OCI-LY1 (cell line): ENCODE results near the gene PFN3.

Source experiments
- H2AFZ ChIP-seq: fragments of 200-600 bp; sonication (generic), shearing (Covaris generic); 2 replicates; pipeline ENCODE4 v1.6.0; 2014; ENCODE audit warnings: antibody characterized with exemption, mild to moderate bottlenecking, low read length
- H3F3A ChIP-seq: fragments of 200-600 bp; sonication (generic), shearing (Covaris generic); 2 replicates; pipeline ENCODE4 v1.6.0; 2014; ENCODE audit warnings: mild to moderate bottlenecking, antibody characterized with exemption, low read length, moderate library complexity; ENCODE audit not compliant: insufficient read depth
- H3K27ac ChIP-seq: fragments of 200-600 bp; sonication (generic); 2 replicates; pipeline ENCODE4 v1.5.1; 2014; ENCODE audit warnings: low read length, mixed run types, mild to moderate bottlenecking, low read depth; ENCODE audit not compliant: poor library complexity, severe bottlenecking
- H3K27me3 ChIP-seq: fragments of 200-600 bp; sonication (generic); 2 replicates; pipeline ENCODE4 v1.6.0; 2014; ENCODE audit warnings: antibody characterized with exemption, mild to moderate bottlenecking, low read length, moderate library complexity; ENCODE audit not compliant: insufficient read depth
- H3K36me3 ChIP-seq: fragments of 200-600 bp; sonication (generic); 2 replicates; pipeline ENCODE4 v1.6.1; 2014; ENCODE audit warnings: mild to moderate bottlenecking, antibody characterized with exemption, low read length, moderate library complexity, mixed read lengths; ENCODE audit not compliant: insufficient read depth
- H3K4me1 ChIP-seq: fragments of 200-600 bp; sonication (generic); 2 replicates; pipeline ENCODE4 v1.5.1; 2014; ENCODE audit warnings: mild to moderate bottlenecking, low read length, moderate library complexity; ENCODE audit not compliant: insufficient read depth, severe bottlenecking
- H3K4me2 ChIP-seq: fragments of 200-600 bp; sonication (generic), shearing (Covaris generic); 2 replicates; pipeline ENCODE4 v1.6.1; 2014; ENCODE audit warnings: low read length
- H3K4me3 ChIP-seq: fragments of 200-600 bp; sonication (generic); 2 replicates; pipeline ENCODE4 v1.5.1; 2014; ENCODE audit warnings: low read length, low read depth, mild to moderate bottlenecking, mixed read lengths; ENCODE audit not compliant: poor library complexity, severe bottlenecking
- H3K79me2 ChIP-seq: fragments of 200-600 bp; shearing (Covaris generic); 2 replicates; pipeline ENCODE4 v1.6.1; 2016; ENCODE audit warnings: mixed run types, low read length, mixed read lengths; ENCODE audit not compliant: insufficient read depth
- H3K9ac ChIP-seq: fragments of 200-600 bp; sonication (generic), shearing (Covaris generic); 2 replicates; pipeline ENCODE4 v1.6.1; 2014; ENCODE audit warnings: mild to moderate bottlenecking, low read length, mixed read lengths
- H3K9me2 ChIP-seq: fragments of 200-600 bp; sonication (generic), shearing (Covaris generic); 2 replicates; pipeline ENCODE4 v1.6.1; 2014; ENCODE audit warnings: low read depth, mild to moderate bottlenecking, low read length, mixed read lengths
- H3K9me3 ChIP-seq: fragments of 200-600 bp; shearing (Covaris generic); 2 replicates; pipeline ENCODE4 v1.6.1; 2014; ENCODE audit warnings: low read length, mixed read lengths
- H4K20me1 ChIP-seq: fragments of 200-600 bp; sonication (generic), shearing (Covaris generic); 2 replicates; pipeline ENCODE4 v1.6.0; 2016; ENCODE audit warnings: mild to moderate bottlenecking, low read length; ENCODE audit not compliant: insufficient read depth
- CTCF ChIP-seq: fragments of 200-600 bp; sonication (generic), shearing (Covaris generic); IDR thresholded peaks from 2 replicates; pipeline ENCODE4 v1.5.1; 2017; ENCODE audit warnings: mild to moderate bottlenecking, antibody characterized with exemption, low read length, moderate library complexity, mixed read lengths
- EZH2 ChIP-seq: fragments of 200-600 bp; sonication (generic), shearing (Covaris generic); IDR thresholded peaks from 2 replicates; pipeline ENCODE4 v1.8.0; 2017; ENCODE audit warnings: borderline replicate concordance, mixed run types, mild to moderate bottlenecking, antibody characterized with exemption, low read length, moderate library complexity, mixed read lengths

PFN3 gene

GRCh38 chr5:177437623-177438022 is 37.2 kb upstream of the PFN3 start:
- Histone ChIP-seq H3K36me3 (peaks cover 86% of the 10 kb centered on the region), H3K4me2 (no peak overlapping the region), H3K9me2 (no peaks in the 10 kb centered on the region), H3K27me3 (no peaks in the 10 kb centered on the region), H3K4me3 (no peak overlapping the region), H3K27ac (no peak overlapping the region), H3F3A (no peaks in the 10 kb centered on the region), H3K79me2 (no peaks in the 10 kb centered on the region), H2AFZ (no peak overlapping the region), H3K9me3 (no peaks in the 10 kb centered on the region), H4K20me1 (no peaks in the 10 kb centered on the region), H3K9ac (no peak overlapping the region), H3K4me1 (no peaks in the 10 kb centered on the region)
- no peak for TF ChIP-seq CTCF
- no peak for TF ChIP-seq EZH2

GRCh38 chr5:177435847-177436536 is 35.5 kb upstream of the PFN3 start:
- H3K4me3 ChIP-seq, result no peak overlapping the region
- H3K9me3 ChIP-seq, result no peaks in the 10 kb centered on the region
- no peaks in the 10 kb centered on the region for H3K9me2 ChIP-seq
- H3K9ac ChIP-seq, result no peak overlapping the region
- TF ChIP-seq EZH2, result no peak
- peaks cover 15% of the 10 kb centered on the region for H3K4me1 ChIP-seq
- H3K4me2 ChIP-seq, result no peak overlapping the region
- H3K79me2 ChIP-seq, result no peaks in the 10 kb centered on the region
- H4K20me1 ChIP-seq, result no peaks in the 10 kb centered on the region
- no peaks in the 10 kb centered on the region for H3K27me3 ChIP-seq
- H3K27ac ChIP-seq, result no peak overlapping the region
- no peak overlapping the region for H2AFZ ChIP-seq
- H3K36me3 ChIP-seq, result peaks cover 80% of the 10 kb centered on the region
- no peaks in the 10 kb centered on the region for H3F3A ChIP-seq

GRCh38 chr5:177434942-177435738 is 34.7 kb upstream of the PFN3 start:
- Histone ChIP-seq H2AFZ (no peak overlapping the region), H3F3A (no peaks in the 10 kb centered on the region), H3K9ac (no peak overlapping the region), H3K9me3 (no peaks in the 10 kb centered on the region), H3K79me2 (no peaks in the 10 kb centered on the region), H3K9me2 (no peaks in the 10 kb centered on the region), H3K27me3 (no peaks in the 10 kb centered on the region), H3K4me1 (peaks cover 23% of the 10 kb centered on the region), H3K4me3 (no peak overlapping the region), H3K27ac (no peak overlapping the region), H3K4me2 (no peak overlapping the region), H3K36me3 (peaks cover 76% of the 10 kb centered on the region), H4K20me1 (no peaks in the 10 kb centered on the region)
- TF ChIP-seq CTCF (no peak), EZH2 (no peak)
